ENCODE measurements around the gene GNAS.

GNAS gene

GRCh38 chr20:58938078-58938477 lies 85.6 kb downstream of the GNAS start:
- Histone ChIP-seq H3K9me3 (ENCODE audit: insufficient read depth, low read length) (peaks cover 5% of the 10 kb centered on the region; the same call in 1 of the 2 replicates), H3K36me3 (replicated peaks; ENCODE audit: low read depth, low read length) (no peaks in the 10 kb centered on the region), H3K4me2 (ENCODE audit: low read length) (peak overlapping the region; percentile 33), H3K4me3 (ENCODE audit: low read length) (no peak overlapping the region), H4K20me1 (ENCODE audit: insufficient read depth, low read length) (no peaks in the 10 kb centered on the region), H2AFZ (ENCODE audit: low read depth, low read length) (peak overlapping the region; percentile 10; the same call in 1 of the 2 replicates), H3K27ac (ENCODE audit: low read length) (no peak overlapping the region), H3K9ac (ENCODE audit: low read length) (no peak overlapping the region), H3K27me3 (ENCODE audit: low read depth, low read length) (peaks cover 13% of the 10 kb centered on the region; the same call in 1 of the 2 replicates), H3K79me2 (ENCODE audit: low read length) (no peaks in the 10 kb centered on the region), H3K4me1 (ENCODE audit: low read length) (peaks cover 14% of the 10 kb centered on the region)
- TF ChIP-seq CTCF (IDR thresholded peaks at IDR 0.05; ENCODE audit: low read depth, low read length) (no peak), EZH2phosphoT487 (IDR thresholded peaks at IDR 0.05; ENCODE audit: low read depth) (no peak)

GRCh38 chr20:58938541-58938940 lies 86.0 kb downstream of the GNAS start:
- peaks cover 5% of the 10 kb centered on the region; the same call in 1 of the 2 replicates for H3K9me3 ChIP-seq (ENCODE audit: insufficient read depth, low read length)
- peaks cover 13% of the 10 kb centered on the region; the same call in 1 of the 2 replicates for H3K27me3 ChIP-seq (ENCODE audit: low read depth, low read length)
- H3K9ac ChIP-seq (ENCODE audit: low read length) = no peak overlapping the region
- H3K27ac ChIP-seq (ENCODE audit: low read length) = no peak overlapping the region
- H3K4me1 ChIP-seq (ENCODE audit: low read length) = peaks cover 14% of the 10 kb centered on the region
- no peaks in the 10 kb centered on the region for H4K20me1 ChIP-seq (ENCODE audit: insufficient read depth, low read length)
- H3K4me3 ChIP-seq (ENCODE audit: low read length) = no peak overlapping the region
- TF ChIP-seq EZH2phosphoT487 (IDR thresholded peaks at IDR 0.05; ENCODE audit: low read depth) = no peak
- no peaks in the 10 kb centered on the region for H3K79me2 ChIP-seq (ENCODE audit: low read length)
- peak overlapping the region; percentile 33 for H3K4me2 ChIP-seq (ENCODE audit: low read length)
- no peaks in the 10 kb centered on the region for H3K36me3 ChIP-seq (replicated peaks; ENCODE audit: low read depth, low read length)
- peak overlapping the region; percentile 10; the same call in 1 of the 2 replicates for H2AFZ ChIP-seq (ENCODE audit: low read depth, low read length)

GRCh38 chr20:58941471-58941870 lies 89.0 kb downstream of the GNAS start:
- TF ChIP-seq EZH2phosphoT487 (IDR thresholded peaks at IDR 0.05; ENCODE audit: low read depth) (no peak), CTCF (IDR thresholded peaks at IDR 0.05; ENCODE audit: low read depth, low read length) (no peak)
- H3K79me2 ChIP-seq (ENCODE audit: low read length) = no peaks in the 10 kb centered on the region
- H3K9ac ChIP-seq (ENCODE audit: low read length) = no peak overlapping the region
- H3K36me3 ChIP-seq (replicated peaks; ENCODE audit: low read depth, low read length) = no peaks in the 10 kb centered on the region
- no peak overlapping the region for H3K4me2 ChIP-seq (ENCODE audit: low read length)
- H4K20me1 ChIP-seq (ENCODE audit: insufficient read depth, low read length) = no peaks in the 10 kb centered on the region
- H3K4me3 ChIP-seq (ENCODE audit: low read length) = no peak overlapping the region
- peaks cover under 1% of the 10 kb centered on the region; the same call in 1 of the 2 replicates for H3K9me3 ChIP-seq (ENCODE audit: insufficient read depth, low read length)
- H2AFZ ChIP-seq (ENCODE audit: low read depth, low read length) = no peak overlapping the region
- H3K4me1 ChIP-seq (ENCODE audit: low read length) = peaks cover 14% of the 10 kb centered on the region
- H3K27me3 ChIP-seq (ENCODE audit: low read depth, low read length) = peaks cover 13% of the 10 kb centered on the region; the same call in 1 of the 2 replicates
- H3K27ac ChIP-seq (ENCODE audit: low read length) = no peak overlapping the region

GRCh38 chr20:58942549-58942948 lies 90.0 kb downstream of the GNAS start:
- no peak overlapping the region for H3K27ac ChIP-seq (ENCODE audit: low read length)
- H3K79me2 ChIP-seq (ENCODE audit: low read length) = no peaks in the 10 kb centered on the region
- H3K4me3 ChIP-seq (ENCODE audit: low read length) = no peak overlapping the region
- H3K9ac ChIP-seq (ENCODE audit: low read length) = no peak overlapping the region
- no peaks in the 10 kb centered on the region for H4K20me1 ChIP-seq (ENCODE audit: insufficient read depth, low read length)
- H3K9me3 ChIP-seq (ENCODE audit: insufficient read depth, low read length) = no peaks in the 10 kb centered on the region
- peaks cover 14% of the 10 kb centered on the region for H3K4me1 ChIP-seq (ENCODE audit: low read length)
- TF ChIP-seq EZH2phosphoT487 (IDR thresholded peaks at IDR 0.05; ENCODE audit: low read depth) (no peak), CTCF (IDR thresholded peaks at IDR 0.05; ENCODE audit: low read depth, low read length) (no peak)
- no peak overlapping the region for H2AFZ ChIP-seq (ENCODE audit: low read depth, low read length)
- H3K36me3 ChIP-seq (replicated peaks; ENCODE audit: low read depth, low read length) = no peaks in the 10 kb centered on the region
- no peak overlapping the region for H3K4me2 ChIP-seq (ENCODE audit: low read length)
- H3K27me3 ChIP-seq (ENCODE audit: low read depth, low read length) = peaks cover 13% of the 10 kb centered on the region; the same call in 1 of the 2 replicates
